ENCODE measurements around the gene LINGO3.

The LINGO3 gene

DNA sequence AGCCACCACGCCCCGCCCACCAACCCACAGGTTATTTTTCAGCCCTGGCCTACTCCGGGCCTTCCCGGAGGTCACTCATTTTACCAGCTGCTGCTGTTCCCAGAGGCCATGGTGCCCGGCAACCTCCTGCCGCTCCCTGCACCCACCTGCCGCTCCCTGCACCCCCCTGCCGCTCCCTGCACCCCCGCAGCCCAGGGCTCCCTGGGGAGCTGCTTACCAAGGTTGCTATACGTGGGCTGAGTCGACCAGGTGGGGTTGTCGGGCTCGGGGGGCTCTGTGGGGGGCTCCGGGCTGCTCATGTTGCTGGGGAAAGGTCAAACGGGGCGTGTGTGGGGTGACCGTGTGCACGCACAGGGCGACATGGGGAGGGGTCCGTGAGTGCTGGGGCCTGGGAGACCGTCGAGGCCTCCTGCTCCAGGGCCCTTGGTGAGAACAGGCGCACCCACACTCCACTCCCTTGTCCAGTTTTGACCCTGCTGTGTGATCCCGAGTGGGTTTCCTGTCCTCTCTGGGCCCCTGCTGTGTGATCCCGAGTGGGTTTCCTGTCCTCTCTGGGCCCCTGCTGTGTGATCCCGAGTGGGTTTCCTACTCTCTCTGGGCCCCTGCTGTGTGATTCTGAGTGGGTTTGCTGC lies 27.2 kb downstream of the LINGO3 start:
- TF ChIP-seq, protein P1, sequence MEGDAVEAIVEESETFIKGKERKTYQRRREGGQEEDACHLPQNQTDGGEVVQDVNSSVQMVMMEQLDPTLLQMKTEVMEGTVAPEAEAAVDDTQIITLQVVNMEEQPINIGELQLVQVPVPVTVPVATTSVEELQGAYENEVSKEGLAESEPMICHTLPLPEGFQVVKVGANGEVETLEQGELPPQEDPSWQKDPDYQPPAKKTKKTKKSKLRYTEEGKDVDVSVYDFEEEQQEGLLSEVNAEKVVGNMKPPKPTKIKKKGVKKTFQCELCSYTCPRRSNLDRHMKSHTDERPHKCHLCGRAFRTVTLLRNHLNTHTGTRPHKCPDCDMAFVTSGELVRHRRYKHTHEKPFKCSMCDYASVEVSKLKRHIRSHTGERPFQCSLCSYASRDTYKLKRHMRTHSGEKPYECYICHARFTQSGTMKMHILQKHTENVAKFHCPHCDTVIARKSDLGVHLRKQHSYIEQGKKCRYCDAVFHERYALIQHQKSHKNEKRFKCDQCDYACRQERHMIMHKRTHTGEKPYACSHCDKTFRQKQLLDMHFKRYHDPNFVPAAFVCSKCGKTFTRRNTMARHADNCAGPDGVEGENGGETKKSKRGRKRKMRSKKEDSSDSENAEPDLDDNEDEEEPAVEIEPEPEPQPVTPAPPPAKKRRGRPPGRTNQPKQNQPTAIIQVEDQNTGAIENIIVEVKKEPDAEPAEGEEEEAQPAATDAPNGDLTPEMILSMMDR (IDR thresholded peaks at IDR 0.05; ENCODE audit: low read depth, low read length, missing control alignments): no peak
- no peak for DNase-seq (ENCODE audit: extremely low read depth, low read depth)
- H3K4me3 ChIP-seq (replicated peaks; ENCODE audit: low read depth, low read length): no peak overlapping the region

DNA sequence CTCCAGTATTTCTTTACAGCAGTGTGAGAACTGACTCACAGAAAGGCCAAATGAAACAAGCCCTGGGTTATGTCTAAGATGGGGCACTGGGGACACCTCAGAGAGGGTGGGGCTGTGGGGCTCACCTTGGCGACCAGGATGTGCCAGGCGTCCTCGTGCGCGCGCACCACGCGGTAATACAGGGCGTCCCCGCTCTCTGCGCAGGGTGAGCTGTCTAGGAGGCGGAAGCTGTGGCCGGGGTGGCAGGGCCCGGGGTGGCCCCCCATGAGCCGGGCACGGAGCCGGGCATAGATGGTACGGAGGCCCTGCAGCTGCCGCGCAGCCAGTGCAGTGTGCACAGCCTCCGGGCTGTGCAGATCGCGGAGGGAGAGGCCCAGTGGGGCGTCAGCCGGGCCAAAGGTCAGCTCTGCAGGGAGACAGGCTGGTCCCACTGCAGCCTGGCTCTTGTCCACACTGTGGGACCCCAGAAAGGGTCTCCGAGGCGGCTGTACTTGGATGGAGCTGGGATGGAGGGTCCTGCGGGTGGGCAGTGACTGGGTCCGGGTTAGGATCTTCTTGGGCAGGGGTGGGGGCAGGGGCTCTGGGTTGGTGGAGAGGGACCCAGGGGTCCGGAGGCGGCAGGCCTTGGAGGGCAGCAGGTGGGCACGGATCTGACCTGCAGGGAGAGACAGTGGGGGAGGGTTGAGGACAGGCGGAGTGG lies 29.3 kb downstream of the LINGO3 start:
- TF ChIP-seq, protein P1 (IDR thresholded peaks at IDR 0.05; ENCODE audit: low read depth, low read length, missing control alignments): no peak
- H3K4me3 ChIP-seq (replicated peaks; ENCODE audit: low read depth, low read length): no peak overlapping the region
- no peak for DNase-seq (ENCODE audit: extremely low read depth, low read depth)

DNA sequence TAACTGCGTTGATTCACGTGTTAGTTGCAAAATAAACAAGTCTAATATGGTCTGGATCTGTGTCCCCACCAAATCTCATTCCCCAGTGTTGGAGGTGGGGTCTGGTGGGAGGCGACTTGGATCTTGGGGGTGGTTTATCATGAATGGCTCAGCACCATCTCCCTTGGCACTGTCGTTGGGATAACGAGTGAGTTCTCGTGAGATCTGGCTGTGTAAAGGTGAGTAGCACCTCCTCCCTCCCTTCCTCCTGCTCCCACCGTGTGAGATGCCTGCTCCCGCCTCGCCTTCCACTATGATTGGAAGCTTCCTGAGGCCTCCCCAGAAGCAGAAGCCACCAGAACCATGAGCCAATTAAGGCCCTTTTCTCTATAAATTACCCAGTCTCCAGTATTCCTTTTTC lies 30.8 kb downstream of the LINGO3 start:
- TF ChIP-seq, protein P1 (IDR thresholded peaks at IDR 0.05; ENCODE audit: low read depth, low read length, missing control alignments): no peak
- DNase-seq (ENCODE audit: extremely low read depth, low read depth): no peak
- no peak overlapping the region for H3K4me3 ChIP-seq (replicated peaks; ENCODE audit: low read depth, low read length)

DNA sequence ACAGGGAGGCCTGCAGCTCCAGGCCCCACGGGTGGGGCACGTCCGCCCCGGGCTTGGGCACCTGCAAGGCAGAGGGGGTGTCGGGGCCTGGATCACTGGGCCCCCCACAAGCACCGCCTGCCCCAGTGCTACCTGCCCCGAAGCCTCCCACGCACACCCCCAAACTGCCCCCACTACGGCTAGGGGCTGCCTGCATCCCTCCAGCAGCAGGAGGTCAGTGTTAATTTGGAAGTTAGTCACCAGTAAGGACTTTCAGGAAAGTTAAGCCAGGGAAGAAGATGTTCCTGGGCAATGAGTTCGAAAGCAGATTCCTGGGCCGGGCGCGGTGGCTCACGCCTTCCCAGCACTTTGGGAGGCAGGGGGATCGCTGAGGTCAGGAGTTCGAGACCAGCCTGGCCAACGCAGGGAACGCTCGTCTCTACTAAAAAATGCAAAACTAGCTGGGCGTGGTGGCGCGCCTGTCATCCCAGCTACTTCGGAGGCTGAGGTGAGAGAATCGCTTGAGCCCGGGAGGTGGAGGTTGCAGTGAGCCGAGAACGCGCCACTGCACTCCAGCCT lies 31.4 kb downstream of the LINGO3 start:
- H3K4me3 ChIP-seq (replicated peaks; ENCODE audit: low read depth, low read length): no peak overlapping the region
- TF ChIP-seq, protein P1 (IDR thresholded peaks at IDR 0.05; ENCODE audit: low read depth, low read length, missing control alignments): no peak
- no peak for DNase-seq (ENCODE audit: extremely low read depth, low read depth)

DNA sequence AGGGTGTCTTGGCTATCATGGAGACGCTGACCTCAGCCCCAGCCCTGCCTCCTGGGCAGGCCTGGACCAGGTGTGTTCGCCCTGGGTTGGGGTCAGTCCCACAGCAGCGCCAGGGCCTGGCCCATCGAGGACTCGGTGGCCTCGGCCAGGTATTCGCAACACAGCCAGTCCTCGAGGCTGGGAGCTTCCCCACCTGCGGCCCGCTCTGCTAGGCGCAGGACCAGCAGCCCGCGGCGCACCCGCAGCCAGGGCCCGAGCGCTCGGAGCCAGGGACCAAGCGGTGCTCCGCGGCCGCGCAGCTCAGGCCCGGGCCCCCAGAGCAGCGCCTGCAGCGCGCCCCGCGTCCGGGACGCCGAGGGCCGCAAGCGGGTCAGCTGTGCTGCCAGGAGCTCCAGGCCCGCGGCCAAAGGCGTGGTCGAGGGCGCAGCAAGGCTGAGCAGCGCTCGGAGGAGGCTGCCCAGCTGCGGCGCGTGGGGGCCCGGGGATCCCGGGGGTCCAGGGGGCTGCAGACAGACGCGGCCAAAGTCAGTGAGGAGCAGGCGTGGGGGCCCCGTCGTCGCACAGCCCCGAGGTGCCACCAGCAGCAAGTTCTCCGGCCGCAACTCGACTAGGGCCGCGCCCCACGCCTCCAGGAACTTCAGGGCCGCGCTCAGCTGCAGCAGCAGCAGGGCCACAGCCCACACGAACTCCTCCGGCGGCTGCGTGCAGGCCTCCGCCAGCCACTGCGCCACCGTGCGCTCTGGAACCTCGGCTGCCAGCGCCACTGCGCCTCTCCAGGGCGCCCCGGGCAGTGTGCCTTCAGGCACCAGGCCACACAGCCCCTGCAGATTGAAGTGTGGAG lies 32.1 kb downstream of the LINGO3 start:
- H3K4me3 ChIP-seq (replicated peaks; ENCODE audit: low read depth, low read length): no peak overlapping the region
- TF ChIP-seq, protein P1 (IDR thresholded peaks at IDR 0.05; ENCODE audit: low read depth, low read length, missing control alignments): no peak
- DNase-seq (ENCODE audit: extremely low read depth, low read depth): no peak

DNA sequence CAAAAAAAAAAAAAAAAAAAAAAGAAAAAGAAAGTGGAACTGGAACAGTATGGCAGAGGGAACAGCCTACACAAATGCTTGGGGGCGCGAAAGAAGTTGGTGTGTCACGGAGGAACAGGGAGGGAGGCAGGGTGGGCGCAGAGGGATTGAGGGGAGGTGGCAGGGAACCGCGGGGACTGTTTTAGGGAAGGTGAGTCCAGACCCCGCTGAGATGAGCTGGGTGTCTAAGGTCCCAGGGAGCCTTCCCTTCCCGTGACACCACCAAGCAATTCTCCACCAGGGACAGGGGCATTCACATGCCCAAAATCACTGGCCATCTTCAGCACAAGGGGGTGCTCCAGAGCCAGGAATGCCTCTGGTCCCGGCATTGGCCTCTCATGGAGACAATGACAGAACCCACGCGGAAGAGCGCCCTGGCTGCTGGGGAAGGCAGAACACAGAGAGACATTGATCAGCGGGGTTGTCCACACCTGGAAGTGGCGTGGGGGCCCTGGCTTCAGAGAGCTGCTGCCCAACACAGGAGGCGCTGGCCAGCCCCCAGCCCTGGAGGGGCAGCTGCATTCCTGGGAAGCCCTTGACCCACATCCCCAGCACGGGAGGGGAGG lies 32.9 kb downstream of the LINGO3 start:
- DNase-seq (ENCODE audit: extremely low read depth, low read depth): no peak
- TF ChIP-seq, protein P1 (IDR thresholded peaks at IDR 0.05; ENCODE audit: low read depth, low read length, missing control alignments): peak; percentile 48
- no peak overlapping the region for H3K4me3 ChIP-seq (replicated peaks; ENCODE audit: low read depth, low read length)
